ENCODE measurements around the gene GALNT1.

Gene GALNT1

GRCh38 chr18:35682281-35682867, 100.8 kb downstream of the GALNT1 start:
- DNase-seq = no peak

DNA sequence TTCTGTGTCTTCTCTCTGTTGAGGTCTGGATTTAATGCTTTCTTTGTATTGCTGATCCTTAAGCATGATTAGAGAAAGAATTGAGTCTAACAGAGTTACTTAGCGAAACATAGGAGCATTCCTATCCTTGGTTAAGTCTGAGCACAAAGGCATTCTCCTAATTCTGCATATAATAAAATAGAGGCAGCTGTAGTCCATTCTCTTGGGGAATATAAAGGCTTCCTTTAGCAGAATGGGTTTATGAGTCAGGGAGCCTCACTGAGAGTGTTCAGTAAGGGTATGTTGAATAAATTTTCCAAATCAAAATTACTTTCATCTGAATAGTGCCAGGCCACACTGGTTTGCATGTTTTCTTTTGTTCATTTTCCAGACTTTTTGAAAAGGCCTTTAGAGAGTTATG, 101.5 kb downstream of the GALNT1 start:
- DNase-seq = no peak

DNA sequence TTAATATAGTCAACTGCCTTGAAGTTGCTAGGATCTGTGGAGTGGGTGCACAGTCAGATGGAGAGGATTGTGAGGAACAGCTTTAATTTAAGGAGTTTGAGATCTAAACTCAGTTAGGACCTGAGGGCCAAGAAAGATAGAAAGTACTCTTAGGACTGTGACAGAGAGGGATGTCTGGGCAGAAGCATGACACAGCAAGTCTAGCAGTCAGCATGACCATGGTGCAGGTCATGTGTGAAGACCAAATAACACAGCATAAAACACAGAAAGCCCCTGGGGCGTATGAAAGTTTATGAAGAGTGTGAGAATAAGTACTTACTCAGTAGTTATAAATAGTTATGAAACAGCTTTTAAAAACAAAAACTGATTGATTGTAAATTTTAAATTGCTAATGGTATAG, 107.2 kb downstream of the GALNT1 start:
- no peak for DNase-seq

- no peak for DNase-seq
These were observed 108.2 kb downstream of the GALNT1 start for GRCh38 chr18:35689728-35690127.

DNA sequence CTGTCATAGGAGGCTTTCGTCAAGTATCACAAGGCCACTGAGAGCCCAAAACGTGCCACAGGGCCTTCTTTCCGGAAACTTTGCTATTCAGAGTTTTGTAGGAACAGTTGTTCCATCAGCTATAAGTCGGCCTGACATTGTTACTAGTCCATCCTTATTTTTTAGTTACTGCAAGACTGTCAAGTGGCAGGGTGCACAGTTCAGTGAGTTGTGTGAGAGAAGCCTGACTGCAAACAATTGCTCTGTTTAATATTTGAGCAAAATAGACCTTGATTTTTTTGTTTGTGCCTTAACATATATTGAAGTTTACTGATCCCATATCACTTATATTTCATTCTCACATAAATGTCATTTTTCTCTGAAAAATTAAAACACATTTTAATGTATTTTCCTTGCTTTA, 110.1 kb downstream of the GALNT1 start:
- DNase-seq = no peak

GRCh38 chr18:35692866-35693265, 111.3 kb downstream of the GALNT1 start:
- no peak for DNase-seq

DNA sequence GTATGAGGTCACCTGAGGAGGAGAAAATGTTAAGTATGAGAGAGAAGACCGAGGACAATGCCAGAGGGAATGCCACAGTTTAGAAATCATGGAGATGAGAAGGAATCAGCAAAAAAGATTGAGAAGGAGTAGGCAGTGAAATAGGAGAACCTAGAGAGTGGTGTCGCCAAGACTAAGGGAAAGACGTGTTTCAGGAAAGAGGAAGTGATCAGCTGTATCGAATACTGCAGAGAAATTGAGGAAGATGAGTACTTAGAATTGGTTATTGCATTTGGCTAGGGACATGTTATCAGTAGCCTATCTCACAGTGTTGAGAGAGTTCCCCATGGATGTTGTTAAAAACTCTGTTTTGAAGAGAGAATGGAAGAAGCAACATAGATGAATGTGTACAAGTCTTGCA, 112.3 kb downstream of the GALNT1 start:
- DNase-seq = no peak

GRCh38 chr18:35694808-35695207, 113.3 kb downstream of the GALNT1 start:
- DNase-seq = no peak

- DNase-seq = no peak
These were observed 113.8 kb downstream of the GALNT1 start for GRCh38 chr18:35695384-35695783.

GRCh38 chr18:35695803-35696202, 114.3 kb downstream of the GALNT1 start:
- no peak for DNase-seq

DNA sequence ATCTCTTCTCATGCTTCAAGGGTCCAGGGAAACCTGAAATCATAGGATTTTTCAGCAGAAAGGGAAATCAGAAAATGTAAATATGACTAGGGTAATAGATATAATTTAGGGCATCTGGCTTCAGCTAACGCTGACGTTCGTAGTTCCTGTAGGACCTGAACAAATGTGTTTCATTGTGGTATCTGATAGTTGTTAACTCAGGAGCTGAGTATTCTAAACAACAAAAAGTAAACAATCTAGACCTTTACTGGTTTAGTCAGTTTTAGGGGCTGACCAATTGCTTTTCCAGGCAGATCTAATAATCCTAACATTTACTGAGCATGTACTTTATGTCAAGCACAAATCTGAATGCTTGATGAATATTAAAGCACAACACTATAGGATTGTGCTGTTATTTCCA, 114.8 kb downstream of the GALNT1 start:
- no peak for DNase-seq

GRCh38 chr18:35697869-35698268, 116.3 kb downstream of the GALNT1 start:
- no peak for DNase-seq

GRCh38 chr18:35703043-35703688, 121.6 kb downstream of the GALNT1 start:
- DNase-seq = no peak

DNA sequence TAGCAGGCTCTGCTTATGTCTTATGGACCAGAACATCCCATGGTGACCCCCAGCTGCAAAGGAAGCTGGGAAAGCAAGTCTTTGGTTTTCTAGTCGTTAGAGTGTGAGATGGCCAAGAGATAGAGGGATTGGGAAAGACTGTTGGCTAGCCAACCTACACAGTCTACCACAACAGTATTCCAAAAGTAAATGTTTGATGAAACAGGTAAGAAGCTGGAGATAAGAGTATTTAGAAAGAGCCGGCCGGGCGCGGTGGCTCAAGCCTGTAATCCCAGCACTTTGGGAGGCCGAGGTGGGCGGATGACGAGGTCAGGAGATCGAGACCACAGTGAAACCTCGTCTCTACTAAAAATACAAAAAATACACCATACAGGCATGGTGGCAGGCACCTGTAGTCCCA, 124.4 kb downstream of the GALNT1 start:
- no peak for DNase-seq

DNA sequence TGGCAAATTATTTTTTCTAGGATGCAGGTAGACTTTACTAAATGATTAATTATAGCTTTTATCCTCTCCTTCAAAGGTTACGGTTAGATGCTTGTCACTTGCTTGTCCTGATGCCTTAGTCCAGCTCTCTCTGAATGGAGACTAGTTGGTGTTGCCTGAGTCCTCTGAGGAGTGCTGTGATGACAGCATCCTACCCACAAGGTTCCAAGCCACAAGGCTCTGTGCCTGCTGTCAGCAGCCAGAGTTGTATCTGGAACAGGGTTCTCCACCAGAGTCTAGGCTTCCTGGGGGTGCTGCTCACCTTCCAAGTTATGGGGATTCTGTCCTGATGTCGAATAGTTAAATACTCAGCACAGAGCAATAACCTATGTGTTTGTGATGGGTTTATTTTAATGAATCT, 125.7 kb downstream of the GALNT1 start:
- no peak for DNase-seq

GRCh38 chr18:35707674-35708073, 126.1 kb downstream of the GALNT1 start:
- DNase-seq = no peak

DNA sequence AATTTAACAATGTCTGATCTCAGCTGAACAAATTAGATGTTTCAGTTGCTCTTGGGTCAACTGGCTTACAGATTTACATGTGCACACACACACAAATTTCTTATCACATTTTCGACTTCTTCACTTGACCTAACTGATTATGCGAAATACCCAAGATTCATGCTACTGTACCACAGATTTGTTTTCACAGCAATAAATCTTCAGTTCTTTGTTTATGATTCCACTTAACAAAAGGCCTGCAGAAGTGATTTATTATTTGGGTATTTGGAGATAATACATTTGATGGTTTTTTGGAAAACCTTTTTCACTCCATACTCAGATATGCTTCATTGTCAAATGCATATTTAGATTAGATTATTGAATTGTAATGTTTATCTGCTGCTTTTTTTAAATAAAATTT, 129.0 kb downstream of the GALNT1 start:
- no peak for DNase-seq

DNA sequence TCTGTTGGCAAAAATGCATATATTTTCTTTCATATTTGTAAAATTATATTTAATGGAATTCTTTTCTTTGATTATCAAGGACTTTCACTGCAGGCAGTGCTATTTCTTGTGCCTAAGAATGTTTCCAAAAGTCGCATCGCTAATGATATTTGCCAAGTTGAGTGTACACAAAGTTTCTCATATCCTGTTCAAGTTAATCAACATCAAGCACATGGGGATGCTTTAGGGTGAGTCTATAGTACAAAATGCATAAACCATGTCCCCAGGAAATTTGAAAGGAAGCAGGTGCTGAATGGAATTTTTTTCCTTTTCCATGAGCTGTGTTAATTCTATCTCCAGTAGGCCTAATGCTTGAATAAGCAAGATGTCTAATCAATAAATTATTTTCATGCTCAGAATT, 129.7 kb downstream of the GALNT1 start:
- no peak for DNase-seq

GRCh38 chr18:35713545-35713944, 132.0 kb downstream of the GALNT1 start:
- no peak for DNase-seq

DNA sequence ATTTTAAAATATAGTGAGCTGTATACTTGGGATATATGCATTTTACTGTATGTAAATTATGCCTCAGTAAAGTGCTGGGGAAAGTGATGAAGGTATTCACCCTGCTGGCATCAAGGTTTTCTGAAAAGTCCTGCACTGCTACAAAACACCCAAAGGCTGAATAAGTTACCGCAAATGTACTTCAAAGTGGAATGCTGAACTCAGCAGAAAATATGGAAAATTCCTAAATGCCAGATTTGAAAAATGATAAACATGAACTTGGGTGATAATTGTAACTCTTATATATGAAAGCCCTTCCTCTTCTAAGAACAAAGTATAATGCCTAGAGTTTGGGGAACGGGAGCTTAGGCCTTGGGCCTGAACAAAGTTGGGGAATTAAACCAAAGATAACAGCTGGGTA, 133.0 kb downstream of the GALNT1 start:
- no peak for DNase-seq

DNA sequence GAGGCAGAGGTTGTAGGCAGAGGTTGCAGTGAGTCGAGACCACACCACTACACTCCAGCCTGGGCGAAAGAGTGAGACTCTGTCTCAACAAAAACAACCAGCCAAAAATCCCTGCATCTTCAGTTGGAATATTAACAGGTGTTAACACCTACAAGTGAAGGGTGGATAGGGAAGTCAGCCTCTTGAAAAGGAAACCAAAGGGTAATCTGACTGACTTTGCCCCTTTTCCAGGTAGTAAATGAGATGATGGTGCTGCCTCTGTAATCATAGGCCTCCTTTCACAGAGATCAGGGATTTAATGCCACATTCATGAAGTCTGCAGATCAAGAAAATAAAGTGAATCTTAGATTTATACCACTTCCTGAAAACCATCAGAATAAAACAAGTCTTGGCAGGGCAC, 133.6 kb downstream of the GALNT1 start:
- DNase-seq = no peak

GRCh38 chr18:35716169-35716831, 134.8 kb downstream of the GALNT1 start:
- no peak for DNase-seq

DNA sequence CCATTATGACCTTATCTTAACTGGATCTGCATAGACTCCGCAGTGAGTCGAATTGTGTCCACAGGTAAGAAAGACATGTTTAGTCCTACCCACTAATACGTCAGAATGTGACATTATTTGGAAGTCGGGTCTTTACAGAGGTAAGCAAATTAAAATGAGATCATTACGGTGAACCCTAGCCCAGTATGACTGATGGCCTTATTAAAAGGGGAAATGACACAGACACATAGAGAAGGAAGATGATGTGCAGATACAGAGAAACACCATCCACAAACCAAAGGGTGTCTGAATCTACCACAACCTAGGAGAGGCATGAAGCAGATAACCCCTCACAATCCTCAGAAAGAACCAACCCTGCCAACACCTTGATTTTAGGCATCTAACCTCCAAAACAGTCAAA, 135.6 kb downstream of the GALNT1 start:
- no peak for DNase-seq

DNA sequence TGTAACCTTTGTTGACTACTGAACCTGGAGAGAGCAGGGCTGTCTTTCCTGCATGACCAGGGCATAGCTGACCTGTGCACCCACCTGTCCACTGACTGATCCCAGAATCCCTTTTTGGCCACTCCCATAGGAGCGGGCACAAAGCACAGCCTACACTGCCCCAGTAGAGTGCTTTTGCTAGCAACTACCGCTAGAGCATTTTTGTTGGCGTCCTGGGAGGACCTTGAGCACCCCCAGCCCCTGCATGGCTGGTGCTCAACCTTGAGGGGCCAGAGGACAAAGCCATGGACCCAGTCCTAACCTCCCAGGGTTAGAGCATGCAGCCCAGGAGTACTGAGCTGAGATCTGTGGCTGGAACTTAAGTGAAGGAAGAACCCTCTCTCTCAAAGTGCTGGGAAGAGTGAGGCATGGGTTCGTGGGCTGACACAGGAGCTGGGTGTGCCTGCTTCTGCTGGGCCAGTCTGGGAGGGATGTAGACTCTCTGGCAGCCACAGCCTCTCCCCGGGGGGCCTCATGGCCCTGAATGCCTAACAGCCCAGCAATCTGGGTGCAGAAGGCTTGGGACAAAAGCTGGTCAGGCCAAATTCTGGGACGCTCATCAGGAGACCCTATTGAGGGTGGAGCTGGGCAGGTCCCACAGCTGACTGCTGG, 140.0 kb downstream of the GALNT1 start:
- no peak for DNase-seq
